K562 (cell line): ENCODE results near the gene METAP1D. TPM values are rescaled to one million over a fixed set of nuclear protein-coding genes. Genes with fewer than 3 reads are reported as not detected.
A peak's percentile ranks its signal among the peaks of the same experiment; 100 is the strongest.

Experiments
- ATF4 ChIP-seq: fragments of 450-650 bp; formaldehyde crosslinking; IDR thresholded peaks from 2 replicates; pipeline ENCODE4 v1.4.0; 2022; ENCODE audit warnings: mild to moderate bottlenecking, moderate library complexity
- E2F4 ChIP-seq: sonication (generic); formaldehyde crosslinking; IDR thresholded peaks from 2 replicates; pipeline ENCODE4 v1.8.0; 2022; ENCODE audit warnings: mild to moderate bottlenecking, low read depth, missing genetic modification reagents
- FOS ChIP-seq: IDR thresholded peaks from 3 replicates; pipeline ENCODE4 v1.6.1; 2011; ENCODE audit not compliant: insufficient read length; ENCODE audit errors: extremely low read depth
- GATA2 ChIP-seq: sonication (generic); formaldehyde crosslinking; IDR thresholded peaks from 2 replicates; pipeline ENCODE4 v1.4.0; 2020; ENCODE audit warnings: mild to moderate bottlenecking, missing genetic modification reagents
- HES1 ChIP-seq: fragments of 450-650 bp; IDR thresholded peaks from 2 replicates; pipeline ENCODE4 v1.6.1; 2016; ENCODE audit warnings: low read depth, mild to moderate bottlenecking, moderate library complexity
- KHSRP ChIP-seq: fragments of 450-650 bp; IDR thresholded peaks from 2 replicates; pipeline ENCODE4 v1.6.1; 2017
- KLF13 ChIP-seq: fragments of 450-650 bp; IDR thresholded peaks from 2 replicates; pipeline ENCODE4 v1.6.1; 2016; ENCODE audit warnings: missing genetic modification characterization, low read depth, mild to moderate bottlenecking, missing compliant biosample characterization, moderate library complexity, borderline replicate concordance
- NFE2 ChIP-seq: IDR thresholded peaks from 2 replicates; pipeline ENCODE4 v1.6.1; 2014; ENCODE audit warnings: antibody characterized with exemption, low read depth
- POLR2H ChIP-seq: IDR thresholded peaks from 2 replicates; pipeline ENCODE4 v1.6.1; 2016; ENCODE audit warnings: missing genetic modification characterization, low read depth, mild to moderate bottlenecking, control low read depth, missing compliant biosample characterization, moderate library complexity
- PYGO2 ChIP-seq: fragments of 450-650 bp; IDR thresholded peaks from 2 replicates; pipeline ENCODE4 v1.6.1; 2016; ENCODE audit warnings: mild to moderate bottlenecking, missing genetic modification characterization, moderate library complexity, missing compliant biosample characterization
- SMAD4 ChIP-seq: fragments of 250-450 bp; sonication (Bioruptor Pico); conservative IDR thresholded peaks from 2 replicates; pipeline ENCODE4 v1.8.0; 2021; ENCODE audit warnings: inconsistent platforms, mild to moderate bottlenecking, moderate library complexity
- SREBF1 ChIP-seq: fragments of 150-350 bp; IDR thresholded peaks from 2 replicates; pipeline ENCODE4 v1.6.1; 2014; ENCODE audit warnings: antibody characterized with exemption, low read depth, low read length, borderline replicate concordance
- ZC3H4 ChIP-seq: sonication (generic); formaldehyde crosslinking; IDR thresholded peaks from 2 replicates; pipeline ENCODE4 v1.9.0; 2021; ENCODE audit warnings: missing genetic modification reagents, borderline replicate concordance
- ZNF212 ChIP-seq: fragments of 450-650 bp; formaldehyde crosslinking; IDR thresholded peaks from 2 replicates; pipeline ENCODE4 v1.4.0; 2020; ENCODE audit warnings: mild to moderate bottlenecking
- ZNF398 ChIP-seq: fragments of 250-450 bp; sonication (Bioruptor Pico); IDR thresholded peaks from 2 replicates; pipeline ENCODE4 v1.8.0; 2021; ENCODE audit warnings: moderate library complexity, mild to moderate bottlenecking, inconsistent platforms
- ZNF449 ChIP-seq: fragments of 250-450 bp; sonication (Bioruptor Pico); IDR thresholded peaks from 2 replicates; pipeline ENCODE4 v1.8.0; 2022; ENCODE audit warnings: moderate library complexity, mild to moderate bottlenecking, inconsistent platforms
- ZNF507 ChIP-seq: conservative IDR thresholded peaks from 2 replicates; pipeline ENCODE4 v1.6.1; 2017; ENCODE audit warnings: missing genetic modification characterization, missing compliant biosample characterization
- ZNF586 ChIP-seq: fragments of 450-650 bp; formaldehyde crosslinking; conservative IDR thresholded peaks from 2 replicates; pipeline ENCODE4 v1.4.0; 2020; ENCODE audit warnings: mild to moderate bottlenecking, moderate library complexity
- polyA plus RNA-seq, 8 experiments: library from polyadenylated mRNA; depleted of rRNA in 4 of 8; stranded (reverse) in 5 of 8; unstranded in 3 of 8; fragments of >200 nt; fragmentation: Nextera tagmentation in 2 of 8; fragmentation: Illumina TruSeq in 1 of 8; extraction: Ambion mirVana in 2 of 8; extraction: Trizol in 1 of 8; gene quantifications; 2 replicates each; pipeline versions ENCODE4 v1.2.1 to v1.2.3, GENCODE V29; 2011 to 2014; ENCODE audit warnings: inconsistent platforms in 1 of 8, missing spikeins in 1 of 8
- total RNA-seq, 7 experiments: library from RNA; depleted of rRNA in 6 of 7; stranded (reverse); fragments of >200 nt in 6 of 7; fragmentation: Illumina TruSeq in 2 of 7; extraction: Trizol in 2 of 7; gene quantifications; 2 replicates each; pipeline versions ENCODE4 v1.2.1 to v1.2.3, GENCODE V29; 2011 to 2021; ENCODE audit warnings: low replicate concordance in 1 of 7

The METAP1D gene
- total and polyA plus RNA-seq, 9 of the 15 experiments (the other 6 are each of a cell fraction or from before 2014, with no cell fraction given) = 8.0 to 23.4 (median 15.7) TPM

GRCh38 chr2:172084645-172085459 is 85.1 kb downstream of the METAP1D start (continued):
- TF ChIP-seq SMAD4 (CRISPR knock-in tag) = peak; percentile 65; the same call in 1 of the 2 replicates
- no peak for TF ChIP-seq KHSRP
- no peak; the same call in 1 of the 2 replicates for TF ChIP-seq GATA2 (CRISPR knock-in tag)
- no peak for TF ChIP-seq ZNF586 (CRISPR knock-in tag)
- TF ChIP-seq PYGO2 = no peak
- peak; percentile 97 for TF ChIP-seq POLR2H (tag)
- no peak for TF ChIP-seq ATF4
- no peak for TF ChIP-seq KLF13 (tag)
- TF ChIP-seq ZNF507 = no peak
- TF ChIP-seq ZC3H4 (CRISPR knock-in tag) = no peak; the same call in 1 of the 2 replicates
- no peak for TF ChIP-seq SREBF1
- TF ChIP-seq ZNF398 (CRISPR knock-in tag) = no peak
- TF ChIP-seq HES1 = no peak; the same call in 1 of the 2 replicates
- no peak for TF ChIP-seq ZNF449
- no peak for TF ChIP-seq ZNF212 (CRISPR knock-in tag)
- TF ChIP-seq FOS = peak; percentile 83
- TF ChIP-seq NFE2 = peak; percentile 30; the same call in 1 of the 2 replicates
- 0 out of 2 replicates have a peak, but pooled peaks have one; percentile 12 for TF ChIP-seq E2F4 (CRISPR knock-in tag)
